GM21737 (cell line): ENCODE data around the gene KRT16.
"Not testable (repeated sequence)": the region's sequence is repeated elsewhere in the genome, so short reads cannot be mapped to it uniquely, and the experiment has no call there.

Experiments
- ATAC-seq: cut with Tn5 transposase; IDR thresholded peaks from one replicate; pipeline ENCODE4 v1.9.1; 2021; ENCODE audit warnings: mild to moderate bottlenecking, moderate library complexity; ENCODE audit not compliant: unreplicated experiment

KRT16 gene

GRCh38 chr17:41585301-41586056 lies 27.1 kb downstream of the KRT16 start:
- no peak for ATAC-seq

GRCh38 chr17:41584331-41584927 lies 28.1 kb downstream of the KRT16 start:
- not testable (repeated sequence) for ATAC-seq

GRCh38 chr17:41583137-41584127 lies 29.1 kb downstream of the KRT16 start:
- ATAC-seq, result no peak

GRCh38 chr17:41582061-41582968 lies 30.3 kb downstream of the KRT16 start:
- ATAC-seq, result not testable (repeated sequence)

GRCh38 chr17:41581366-41582060 lies 31.1 kb downstream of the KRT16 start:
- ATAC-seq, result no peak

GRCh38 chr17:41580687-41581365 lies 31.7 kb downstream of the KRT16 start:
- no peak for ATAC-seq

- ATAC-seq, result no peak
Measured at GRCh38 chr17:41580244-41580575, 32.4 kb downstream of the KRT16 start.

GRCh38 chr17:41579484-41580243 lies 32.9 kb downstream of the KRT16 start:
- ATAC-seq, result no peak

GRCh38 chr17:41578971-41579370 lies 33.6 kb downstream of the KRT16 start:
- no peak for ATAC-seq

- no peak for ATAC-seq
Measured at GRCh38 chr17:41578538-41578937, 34.0 kb downstream of the KRT16 start.

- not testable (repeated sequence) for ATAC-seq
Measured at GRCh38 chr17:41576740-41577139, 35.8 kb downstream of the KRT16 start.

- ATAC-seq, result no peak
Measured at GRCh38 chr17:41575336-41575735, 37.2 kb downstream of the KRT16 start.

- no peak for ATAC-seq
Measured at GRCh38 chr17:41571561-41572434, 40.8 kb downstream of the KRT16 start, which contains the start of gene KRT9. Gene KRT9 (minus strand): TSS chr17:41572059. CDS start chr17:41571992, 67 bp downstream.

GRCh38 chr17:41567317-41567716 lies 45.2 kb downstream of the KRT16 start:
- ATAC-seq, result no peak

- no peak for ATAC-seq
Measured at GRCh38 chr17:41565338-41565737, 47.2 kb downstream of the KRT16 start.

- ATAC-seq, result no peak
Measured at GRCh38 chr17:41563607-41564170, 48.9 kb downstream of the KRT16 start.

- ATAC-seq, result no peak
Measured at GRCh38 chr17:41561554-41561953, 51.0 kb downstream of the KRT16 start.
